NB4 (cell line): ENCODE data around the gene PAX2.

Source experiments
- POLR2A ChIP-seq: IDR thresholded peaks from 2 replicates; pipeline ENCODE4 v1.6.1; 2011; ENCODE audit warnings: mild to moderate bottlenecking; ENCODE audit not compliant: insufficient read length; ENCODE audit errors: extremely low read depth
- TF ChIP-seq, protein P1 (sequence below): IDR thresholded peaks from one replicate; pipeline ENCODE4 v1.5.1; 2012; ENCODE audit warnings: low read depth, low read length

- TF ChIP-seq, protein P1, sequence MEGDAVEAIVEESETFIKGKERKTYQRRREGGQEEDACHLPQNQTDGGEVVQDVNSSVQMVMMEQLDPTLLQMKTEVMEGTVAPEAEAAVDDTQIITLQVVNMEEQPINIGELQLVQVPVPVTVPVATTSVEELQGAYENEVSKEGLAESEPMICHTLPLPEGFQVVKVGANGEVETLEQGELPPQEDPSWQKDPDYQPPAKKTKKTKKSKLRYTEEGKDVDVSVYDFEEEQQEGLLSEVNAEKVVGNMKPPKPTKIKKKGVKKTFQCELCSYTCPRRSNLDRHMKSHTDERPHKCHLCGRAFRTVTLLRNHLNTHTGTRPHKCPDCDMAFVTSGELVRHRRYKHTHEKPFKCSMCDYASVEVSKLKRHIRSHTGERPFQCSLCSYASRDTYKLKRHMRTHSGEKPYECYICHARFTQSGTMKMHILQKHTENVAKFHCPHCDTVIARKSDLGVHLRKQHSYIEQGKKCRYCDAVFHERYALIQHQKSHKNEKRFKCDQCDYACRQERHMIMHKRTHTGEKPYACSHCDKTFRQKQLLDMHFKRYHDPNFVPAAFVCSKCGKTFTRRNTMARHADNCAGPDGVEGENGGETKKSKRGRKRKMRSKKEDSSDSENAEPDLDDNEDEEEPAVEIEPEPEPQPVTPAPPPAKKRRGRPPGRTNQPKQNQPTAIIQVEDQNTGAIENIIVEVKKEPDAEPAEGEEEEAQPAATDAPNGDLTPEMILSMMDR: no peak
- TF ChIP-seq POLR2A: no peak
Observed at GRCh38 chr10:100735087-100735336, 10.4 kb upstream of the PAX2 start.
